ENCODE results near the gene PKP4. TPM values are rescaled to one million over a fixed set of nuclear protein-coding genes. Genes with fewer than 3 reads are reported as not detected.

The PKP4 gene
- total and polyA plus RNA-seq, 9 of the 15 experiments (the other 6 are each of a cell fraction or from before 2014, with no cell fraction given), result 24.6 to 99.1 (median 74.0) TPM

DNA sequence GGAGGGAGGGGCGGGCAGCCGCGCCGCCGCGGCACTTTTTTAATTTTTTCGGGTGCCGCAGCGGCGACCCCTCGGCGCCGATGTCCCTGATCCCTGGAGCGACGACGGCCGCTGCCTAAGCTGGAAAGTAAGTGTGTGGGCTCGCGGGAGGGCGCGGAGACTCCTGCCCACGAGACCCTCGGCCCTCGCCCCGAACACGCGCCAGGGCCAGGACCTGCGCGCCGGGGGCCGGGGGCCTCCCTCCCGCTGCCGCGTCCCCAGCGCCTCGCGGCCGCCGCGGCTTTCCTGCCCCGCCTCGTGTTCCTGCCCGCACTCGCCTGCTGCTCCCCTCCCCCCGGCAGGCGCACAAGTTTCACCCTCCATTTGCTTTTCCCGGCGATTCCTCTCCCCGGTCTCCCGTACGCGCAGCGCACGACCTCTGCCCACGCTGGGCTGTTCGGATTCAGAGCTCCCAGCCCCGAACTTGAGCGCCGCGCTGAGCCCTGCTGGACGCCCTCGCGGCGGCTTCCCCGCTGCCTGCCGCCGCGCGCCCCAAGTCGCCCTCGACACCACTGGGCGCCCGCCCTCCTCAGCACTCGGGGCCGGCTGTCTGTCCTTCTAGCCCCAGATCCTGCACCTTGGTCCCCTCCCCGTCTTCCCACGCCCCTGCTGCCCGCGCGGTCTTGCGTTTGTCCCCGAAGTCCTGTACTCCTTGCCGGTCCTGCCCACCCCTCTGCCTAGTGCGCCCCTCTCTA lies 507 bp downstream of the PKP4 start (continued):
- TF ChIP-seq PML (IDR thresholded peaks at IDR 0.05; ENCODE audit: low read length), result 0 out of 2 replicates have a peak, but pooled peaks have one; percentile 19
- TF ChIP-seq ZBTB33 (CRISPR knock-in tag; IDR thresholded peaks at IDR 0.05), result peak; percentile 18
- TF ChIP-seq POLR2H (tag; IDR thresholded peaks at IDR 0.05; ENCODE audit: low read depth), result no peak
- TF ChIP-seq ARNT (IDR thresholded peaks at IDR 0.05), result no peak
- TF ChIP-seq NFIX (CRISPR knock-in tag; IDR thresholded peaks at IDR 0.05; ENCODE audit: low read depth), result no peak
- no peak for TF ChIP-seq MTA1 (IDR thresholded peaks at IDR 0.05; ENCODE audit: borderline replicate concordance)
- TF ChIP-seq, protein P1, sequence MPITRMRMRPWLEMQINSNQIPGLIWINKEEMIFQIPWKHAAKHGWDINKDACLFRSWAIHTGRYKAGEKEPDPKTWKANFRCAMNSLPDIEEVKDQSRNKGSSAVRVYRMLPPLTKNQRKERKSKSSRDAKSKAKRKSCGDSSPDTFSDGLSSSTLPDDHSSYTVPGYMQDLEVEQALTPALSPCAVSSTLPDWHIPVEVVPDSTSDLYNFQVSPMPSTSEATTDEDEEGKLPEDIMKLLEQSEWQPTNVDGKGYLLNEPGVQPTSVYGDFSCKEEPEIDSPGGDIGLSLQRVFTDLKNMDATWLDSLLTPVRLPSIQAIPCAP (CRISPR knock-in tag; IDR thresholded peaks at IDR 0.05; ENCODE audit: borderline replicate concordance), result peak; percentile 85; the same call in 1 of the 2 replicates
- 0 out of 2 replicates have a peak, but pooled peaks have one; percentile 60 for TF ChIP-seq MYNN (IDR thresholded peaks at IDR 0.05)
- no peak for TF ChIP-seq MYNN (CRISPR knock-in tag; IDR thresholded peaks at IDR 0.05)
- no peak for TF ChIP-seq ZC3H11A (IDR thresholded peaks at IDR 0.05; ENCODE audit: low read depth, low read length)
- no peak for TF ChIP-seq SMARCE1 (IDR thresholded peaks at IDR 0.05)
- TF ChIP-seq ATF7 (IDR thresholded peaks at IDR 0.05), result no peak
- no peak for TF ChIP-seq ZEB2 (IDR thresholded peaks at IDR 0.05)
- TF ChIP-seq TEAD4 (IDR thresholded peaks at IDR 0.05; ENCODE audit: low read length), result peak; percentile 20; the same call in 1 of the 2 replicates
- no peak for TF ChIP-seq TEAD4 (CRISPR knock-in tag; IDR thresholded peaks at IDR 0.05; ENCODE audit: borderline replicate concordance)
- 0 out of 2 replicates have a peak, but pooled peaks have one; percentile 13 for TF ChIP-seq GTF2F1 (IDR thresholded peaks at IDR 0.05; ENCODE audit: low read depth, low read length)
- no peak for TF ChIP-seq ZNF584 (CRISPR knock-in tag; IDR thresholded peaks at IDR 0.05; ENCODE audit: low read depth)
- no peak for TF ChIP-seq CBX8 (IDR thresholded peaks at IDR 0.05; ENCODE audit: borderline replicate concordance, extremely low read depth, low read depth, low read length, poor library complexity, severe bottlenecking)
- no peak; the same call in 1 of the 2 replicates for TF ChIP-seq ETV5 (CRISPR knock-in tag; IDR thresholded peaks at IDR 0.05; ENCODE audit: low read depth)
- TF ChIP-seq CREBBP (IDR thresholded peaks at IDR 0.05; ENCODE audit: low read depth, low read length), result no peak
- TF ChIP-seq, protein P2, sequence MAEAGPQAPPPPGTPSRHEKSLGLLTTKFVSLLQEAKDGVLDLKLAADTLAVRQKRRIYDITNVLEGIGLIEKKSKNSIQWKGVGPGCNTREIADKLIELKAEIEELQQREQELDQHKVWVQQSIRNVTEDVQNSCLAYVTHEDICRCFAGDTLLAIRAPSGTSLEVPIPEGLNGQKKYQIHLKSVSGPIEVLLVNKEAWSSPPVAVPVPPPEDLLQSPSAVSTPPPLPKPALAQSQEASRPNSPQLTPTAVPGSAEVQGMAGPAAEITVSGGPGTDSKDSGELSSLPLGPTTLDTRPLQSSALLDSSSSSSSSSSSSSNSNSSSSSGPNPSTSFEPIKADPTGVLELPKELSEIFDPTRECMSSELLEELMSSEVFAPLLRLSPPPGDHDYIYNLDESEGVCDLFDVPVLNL (CRISPR knock-in tag; IDR thresholded peaks at IDR 0.05; ENCODE audit: low read depth), result no peak
- TF ChIP-seq, protein P3, sequence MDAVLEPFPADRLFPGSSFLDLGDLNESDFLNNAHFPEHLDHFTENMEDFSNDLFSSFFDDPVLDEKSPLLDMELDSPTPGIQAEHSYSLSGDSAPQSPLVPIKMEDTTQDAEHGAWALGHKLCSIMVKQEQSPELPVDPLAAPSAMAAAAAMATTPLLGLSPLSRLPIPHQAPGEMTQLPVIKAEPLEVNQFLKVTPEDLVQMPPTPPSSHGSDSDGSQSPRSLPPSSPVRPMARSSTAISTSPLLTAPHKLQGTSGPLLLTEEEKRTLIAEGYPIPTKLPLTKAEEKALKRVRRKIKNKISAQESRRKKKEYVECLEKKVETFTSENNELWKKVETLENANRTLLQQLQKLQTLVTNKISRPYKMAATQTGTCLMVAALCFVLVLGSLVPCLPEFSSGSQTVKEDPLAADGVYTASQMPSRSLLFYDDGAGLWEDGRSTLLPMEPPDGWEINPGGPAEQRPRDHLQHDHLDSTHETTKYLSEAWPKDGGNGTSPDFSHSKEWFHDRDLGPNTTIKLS (IDR thresholded peaks at IDR 0.05; ENCODE audit: borderline replicate concordance, low read depth), result 0 out of 2 replicates have a peak, but pooled peaks have one; percentile 11
- no peak for TF ChIP-seq TEAD1 (CRISPR knock-in tag; IDR thresholded peaks at IDR 0.05)
- no peak for TF ChIP-seq EHMT2 (IDR thresholded peaks at IDR 0.05)
- no peak for TF ChIP-seq HIVEP1 (CRISPR knock-in tag; IDR thresholded peaks at IDR 0.05)
